Measurements from ENCODE around the gene RAPGEF2. TPM values are rescaled to one million over a fixed set of nuclear protein-coding genes. Genes with fewer than 3 reads are reported as not detected.
"Not testable (repeated sequence)": the region's sequence is repeated elsewhere in the genome, so short reads cannot be mapped to it uniquely, and the experiment has no call there.

Gene RAPGEF2
- total and polyA plus RNA-seq, 7 donors = 4.6 to 35.2 (median 20.4) TPM

GRCh38 chr4:159108124-159108523, 5.2 kb downstream of the RAPGEF2 start:
- 37 to 47% (median 43%) methylated on average over 3 of the region's 3 CpGs for WGBS, 3 donors
- H3K27ac ChIP-seq = no peak overlapping the region
- no peaks in the 10 kb centered on the region for H3K9me3 ChIP-seq
- H3K27me3 ChIP-seq (ENCODE audit: insufficient read depth in 3 of 3, low read length in 2 of 3) = no peaks in the 10 kb centered on the region
- H3K36me3 ChIP-seq (ENCODE audit: insufficient read depth in 1 of 2, low read depth in 1 of 2) = no peaks in the 10 kb centered on the region
- intact Hi-C loops (cut with DNase I) = no loop called here
- H3K4me1 ChIP-seq = peaks cover 61% of the 10 kb centered on the region
- TF ChIP-seq CTCF (IDR thresholded peaks at IDR 0.05) = no peak
- peak overlapping the region; percentile 99 for H3K4me3 ChIP-seq
- ATAC-seq (no peak), DNase-seq (no peak)

GRCh38 chr4:159110961-159111360, 8.1 kb downstream of the RAPGEF2 start:
- H3K4me1 ChIP-seq = peaks cover 51% of the 10 kb centered on the region
- no peak for TF ChIP-seq CTCF (IDR thresholded peaks at IDR 0.05)
- H3K4me3 ChIP-seq = no peak overlapping the region
- no peak for DNase-seq
- no peak for ATAC-seq
- no peaks in the 10 kb centered on the region for H3K9me3 ChIP-seq
- H3K27ac ChIP-seq = no peak overlapping the region
- intact Hi-C loops (cut with DNase I) = no loop called here
- 79 to 86% (median 84%) methylated on average over 5 of the region's 5 CpGs for WGBS, 3 donors
- no peaks in the 10 kb centered on the region for H3K36me3 ChIP-seq (ENCODE audit: insufficient read depth in 1 of 2, low read depth in 1 of 2)
- H3K27me3 ChIP-seq (ENCODE audit: insufficient read depth in 3 of 3, low read length in 2 of 3) = no peaks in the 10 kb centered on the region

GRCh38 chr4:159111416-159111815, 8.5 kb downstream of the RAPGEF2 start:
- Histone ChIP-seq H3K9me3 (no peaks in the 10 kb centered on the region), H3K36me3 (ENCODE audit: insufficient read depth in 1 of 2, low read depth in 1 of 2) (no peaks in the 10 kb centered on the region), H3K27me3 (ENCODE audit: insufficient read depth in 3 of 3, low read length in 2 of 3) (no peaks in the 10 kb centered on the region), H3K4me1 (peaks cover 46% of the 10 kb centered on the region), H3K27ac (no peak overlapping the region), H3K4me3 (no peak overlapping the region)
- DNase-seq (no peak), ATAC-seq (no peak)
- TF ChIP-seq CTCF (IDR thresholded peaks at IDR 0.05) = no peak
- 55 to 85% (median 73%) methylated on average over 4 of the region's 4 CpGs for WGBS, 3 donors
- intact Hi-C loops (cut with DNase I) = no loop called here

GRCh38 chr4:159113366-159113765, 10.5 kb downstream of the RAPGEF2 start:
- H3K9me3 ChIP-seq; H3K27ac ChIP-seq; H3K4me3 ChIP-seq; H3K27me3 ChIP-seq (ENCODE audit: insufficient read depth in 3 of 3, low read length in 2 of 3); H3K36me3 ChIP-seq (ENCODE audit: insufficient read depth in 1 of 2, low read depth in 1 of 2); DNase-seq; ATAC-seq; intact Hi-C loops (cut with DNase I): not testable (repeated sequence)
- H3K4me1 ChIP-seq = peaks cover 36% of the 10 kb centered on the region
- 96 to 98% (median 97%) methylated on average over 7 of the region's 7 CpGs for WGBS, 3 donors

GRCh38 chr4:159116098-159116497, 13.2 kb downstream of the RAPGEF2 start:
- H3K36me3 ChIP-seq (ENCODE audit: insufficient read depth in 1 of 2, low read depth in 1 of 2); H3K27me3 ChIP-seq (ENCODE audit: insufficient read depth in 3 of 3, low read length in 2 of 3); DNase-seq; H3K4me3 ChIP-seq; ATAC-seq; H3K27ac ChIP-seq; H3K9me3 ChIP-seq; intact Hi-C loops (cut with DNase I): not testable (repeated sequence)
- H3K4me1 ChIP-seq = peaks cover 24% of the 10 kb centered on the region
- WGBS, 3 donors = 84 to 93% (median 87%) methylated on average over 2 of the region's 2 CpGs

GRCh38 chr4:159116693-159117092, 13.8 kb downstream of the RAPGEF2 start:
- H3K27me3 ChIP-seq (ENCODE audit: insufficient read depth in 3 of 3, low read length in 2 of 3); DNase-seq; H3K9me3 ChIP-seq; H3K4me3 ChIP-seq; H3K36me3 ChIP-seq (ENCODE audit: insufficient read depth in 1 of 2, low read depth in 1 of 2); ATAC-seq; H3K27ac ChIP-seq; intact Hi-C loops (cut with DNase I): not testable (repeated sequence)
- peaks cover 20% of the 10 kb centered on the region for H3K4me1 ChIP-seq
